ENCODE measurements around the gene VAMP4. TPM values are rescaled to one million over a fixed set of nuclear protein-coding genes. Genes with fewer than 3 reads are reported as not detected.

VAMP4 gene
- total and polyA plus RNA-seq, 10 of the 15 experiments (the other 5 are each of a cell fraction or from before 2014, with no cell fraction given) = 0.90 to 7.9 (median 4.3) TPM

- ChIA-PET CTCF (interaction anchor here (0.6 to 7.3 kb wide), 31 partner anchors 9 to 342 kb away, joined by 3 to 68 read pairs (median 4); partner anchors contain the start of gene VAMP4), SMC1A (ENCODE audit: uncharacterized antibody, unreplicated experiment) (interaction anchor here (0.7 to 4.2 kb wide), 15 partner anchors 9 to 1013 kb away, joined by 3 to 32 read pairs (median 3); partner anchors contain the start of gene VAMP4), RAD21 (ENCODE audit: unreplicated experiment) (interaction anchor here (0.7 to 3.9 kb wide), 11 partner anchors 10 to 327 kb away, joined by 3 to 19 read pairs (median 4); partner anchors contain the start of gene METTL13), POLR2A (interaction anchor here (0.8 to 1.2 kb wide), 2 partner anchors 10 to 21 kb away, joined by 3 to 8 read pairs; no protein-coding TSS in a partner anchor)
- no peaks in the 10 kb centered on the region for H3K9me3 ChIP-seq (replicated peaks; ENCODE audit: control insufficient read depth, insufficient read depth, low read length)
- H3K9ac ChIP-seq (ENCODE audit: control insufficient read depth, insufficient read depth, low read length) = no peak overlapping the region
- FAIRE-seq (no peak), ATAC-seq (no peak), DNase-seq (ENCODE audit: low read depth, low spot score) (no peak)
- no peak overlapping the region for H3K4me3 ChIP-seq
- H3K4me2 ChIP-seq (ENCODE audit: control insufficient read depth, insufficient read depth) = no peak overlapping the region
- H2AFZ ChIP-seq (ENCODE audit: control insufficient read depth, low read depth, low read length) = no peak overlapping the region
- BruUV-seq (replicated peaks) = no TSS peak
- H3K4me1 ChIP-seq (ENCODE audit: control insufficient read depth, insufficient read depth, low read length) = no peaks in the 10 kb centered on the region
- H3K79me2 ChIP-seq (ENCODE audit: control insufficient read depth, insufficient read depth, low read length) = no peaks in the 10 kb centered on the region
- 47% methylated on average over 8 of the region's 8 CpGs for WGBS (ENCODE audit: insufficient coverage, insufficient replicate concordance, low lambda C conversion rate, missing lambda C conversion rate)
- no peak overlapping the region for H3K27ac ChIP-seq (ENCODE audit: control insufficient read depth, insufficient read depth)
- H3K27me3 ChIP-seq (replicated peaks in 1 of 2; ENCODE audit: control insufficient read depth in 2 of 2, insufficient read depth in 2 of 2, low read length in 1 of 2) = peaks cover 0 to 3% of the 10 kb centered on the region in 2 experiments; a peak in 1 of 4 replicates
- in situ Hi-C loops (cut with MboI) = no loop called here
- no peaks in the 10 kb centered on the region for H4K20me1 ChIP-seq (ENCODE audit: control insufficient read depth, insufficient read depth)
- intact Hi-C loops (cut with micrococcal nuclease; ENCODE audit: unreplicated experiment) = loop anchor here (2.0 kb wide), 1 partner anchor 330 kb away; no protein-coding TSS in a partner anchor
- no peaks in the 10 kb centered on the region for H3K36me3 ChIP-seq (ENCODE audit: control insufficient read depth in 2 of 2, insufficient read depth in 2 of 2, low read length in 1 of 2)
- TF ChIP-seq RBBP5 (conservative IDR thresholded peaks at IDR 0.05) = no peak
- no peak for TF ChIP-seq ATF7 (IDR thresholded peaks at IDR 0.05; ENCODE audit: low read depth)
- no peak for TF ChIP-seq ESRRA (IDR thresholded peaks at IDR 0.05; ENCODE audit: low read length)
- no peak for TF ChIP-seq PRDM15 (CRISPR knock-in tag; IDR thresholded peaks at IDR 0.05)
- no peak for TF ChIP-seq CEBPB (IDR thresholded peaks at IDR 0.05; ENCODE audit: borderline replicate concordance in 1 of 2, low read depth in 2 of 2, low read length in 2 of 2)
- no peak for TF ChIP-seq JUNB (IDR thresholded peaks at IDR 0.05)
- TF ChIP-seq FOXK2 (IDR thresholded peaks at IDR 0.05) = no peak
- TF ChIP-seq PML (IDR thresholded peaks at IDR 0.05; ENCODE audit: low read length) = no peak
- no peak for TF ChIP-seq KAT2A (conservative IDR thresholded peaks at IDR 0.05; ENCODE audit: control insufficient read depth, low read depth, low read length)
- TF ChIP-seq ZNF592 (IDR thresholded peaks at IDR 0.05) = no peak
- TF ChIP-seq ZBTB40 (IDR thresholded peaks at IDR 0.05; ENCODE audit: borderline replicate concordance) = no peak
Measured at GRCh38 chr1:171654201-171654941, 87.5 kb downstream of the VAMP4 start.
